Body of pancreas (tissue), 4 donors: ENCODE measurements around the gene FGF6. TPM values are rescaled to one million over a fixed set of nuclear protein-coding genes. Genes with fewer than 3 reads are reported as not detected.

Source experiments
- ATAC-seq: fragments of 150-250 bp; one replicate; pipeline ENCODE4 v1.9.1; 2016
- DNase-seq, 4 donors: peaks; one replicate each; pipeline ENCODE4 v3.0.0-alpha.2; 2019
- H3K27ac ChIP-seq, 4 donors: fragments of 200-600 bp; sonication (generic); 1 replicate in 3 of 4; 2 replicates in 1 of 4; pipeline versions ENCODE4 v1.5.1 to v1.6.1; 2016 to 2019; ENCODE audit warnings: mild to moderate bottlenecking in 1 of 4, mixed read lengths in 1 of 4, moderate library complexity in 1 of 4
- H3K27me3 ChIP-seq, 2 donors: fragments of 200-600 bp; sonication (generic); one replicate each; pipeline ENCODE4 v1.6.0; 2016; ENCODE audit warnings: mild to moderate bottlenecking in 1 of 2
- H3K36me3 ChIP-seq, 2 donors: fragments of 200-600 bp; sonication (generic); replicated peaks in 1 of 2; 2 replicates each; pipeline ENCODE4 v1.5.1; 2016; ENCODE audit warnings: low read depth in 2 of 2; ENCODE audit not compliant: insufficient read depth in 1 of 2
- H3K4me1 ChIP-seq: fragments of 200-600 bp; sonication (generic); one replicate; pipeline ENCODE4 v1.6.0; 2016
- H3K4me3 ChIP-seq, 2 donors: fragments of 200-600 bp; sonication (generic); 1 replicate in 1 of 2; 2 replicates in 1 of 2; pipeline ENCODE4 v1.5.1; 2016 to 2019
- H3K9me3 ChIP-seq, 3 donors: fragments of 200-600 bp; sonication (generic); 1 replicate in 2 of 3; 2 replicates in 1 of 3; pipeline ENCODE4 v1.5.1; 2016
- CTCF ChIP-seq, 7 experiments: fragments of 450-650 bp in 4 of 7; fragments of 200-600 bp in 3 of 7; sonication (generic) in 3 of 7; IDR thresholded peaks; one replicate each; pipeline ENCODE4 v1.5.1; 2016 to 2019; ENCODE audit warnings: antibody characterized with exemption in 7 of 7
- POLR2A ChIP-seq, 3 donors: fragments of 450-650 bp; IDR thresholded peaks; one replicate each; pipeline ENCODE4 v1.6.1; 2016; ENCODE audit warnings: antibody characterized with exemption in 3 of 3, mild to moderate bottlenecking in 2 of 3
- WGBS, 2 donors: methylation state at CpG; one replicate each; pipeline ENCODE4 v1.1.5; 2017; 5-methylcytosine and 5-hydroxymethylcytosine counted together
- intact Hi-C: fragments of 100-400 bp; cut with DNase I; formaldehyde crosslinking; loops from one replicate; pipeline ENCODE4 v1.15.1; 2023
- total RNA-seq, 2 donors: library from RNA; depleted of rRNA; stranded (reverse); fragments of >200 nt; gene quantifications; one replicate each; pipeline ENCODE4 v1.1.0, GENCODE V29; 2016

FGF6 gene
- total RNA-seq, 2 donors from 2014 or later, result not detected

GRCh38 chr12:4454315-4454860 lies 8.8 kb upstream of the FGF6 start:
- 57 to 86% methylated on average over 4 of the region's 4 CpGs for WGBS, 2 donors
- no peak for TF ChIP-seq CTCF (IDR thresholded peaks at IDR 0.05)
- no peak for TF ChIP-seq POLR2A (IDR thresholded peaks at IDR 0.05)

GRCh38 chr12:4451694-4452093 lies 6.1 kb upstream of the FGF6 start:
- ATAC-seq (no peak), DNase-seq (no peak)
- no peaks in the 10 kb centered on the region for H3K9me3 ChIP-seq
- intact Hi-C loops, result no loop called here
- no peaks in the 10 kb centered on the region for H3K4me1 ChIP-seq
- WGBS, 2 donors, result 55 to 60% methylated on average over 7 of the region's 7 CpGs
- no peak overlapping the region for H3K27ac ChIP-seq
- H3K27me3 ChIP-seq, result no peaks in the 10 kb centered on the region
- no peaks in the 10 kb centered on the region for H3K36me3 ChIP-seq
- TF ChIP-seq CTCF (IDR thresholded peaks at IDR 0.05), result no peak
- TF ChIP-seq POLR2A (IDR thresholded peaks at IDR 0.05), result no peak
- H3K4me3 ChIP-seq, result no peak overlapping the region

More at GRCh38 chr12:4454315-4454860, 8.8 kb upstream of the FGF6 start:
- no peaks in the 10 kb centered on the region for H3K4me1 ChIP-seq
- no peaks in the 10 kb centered on the region for H3K27me3 ChIP-seq
- H3K9me3 ChIP-seq, result no peaks in the 10 kb centered on the region
- intact Hi-C loops, result no loop called here
- DNase-seq (no peak), ATAC-seq (no peak)
- H3K4me3 ChIP-seq, result no peak overlapping the region
- H3K36me3 ChIP-seq, result no peaks in the 10 kb centered on the region
- H3K27ac ChIP-seq, result no peak overlapping the region

GRCh38 chr12:4450551-4451112 lies 5.0 kb upstream of the FGF6 start:
- intact Hi-C loops, result no loop called here
- TF ChIP-seq POLR2A (IDR thresholded peaks at IDR 0.05), result no peak
- TF ChIP-seq CTCF (IDR thresholded peaks at IDR 0.05), result no peak
- H3K4me3 ChIP-seq, result no peak overlapping the region
- ATAC-seq (no peak), DNase-seq (no peak)
- H3K27ac ChIP-seq, result no peak overlapping the region
- 63 to 68% methylated on average over 9 of the region's 9 CpGs for WGBS, 2 donors
- H3K9me3 ChIP-seq, result no peaks in the 10 kb centered on the region
- no peaks in the 10 kb centered on the region for H3K27me3 ChIP-seq
- no peaks in the 10 kb centered on the region for H3K36me3 ChIP-seq
- H3K4me1 ChIP-seq, result no peaks in the 10 kb centered on the region

- no peak overlapping the region for H3K4me3 ChIP-seq
- no peak for ATAC-seq
- TF ChIP-seq CTCF (IDR thresholded peaks at IDR 0.05), result no peak
- TF ChIP-seq POLR2A (IDR thresholded peaks at IDR 0.05), result no peak
- no peaks in the 10 kb centered on the region for H3K9me3 ChIP-seq
- H3K4me1 ChIP-seq, result no peaks in the 10 kb centered on the region
- no peaks in the 10 kb centered on the region for H3K27me3 ChIP-seq
- WGBS, 2 donors, result 21 to 34% methylated on average over 4 of the region's 4 CpGs
- H3K27ac ChIP-seq, result no peak overlapping the region
- intact Hi-C loops, result no loop called here
- DNase-seq, result peak; percentile 33 to 67 (median 46)
- no peaks in the 10 kb centered on the region for H3K36me3 ChIP-seq
Measured at GRCh38 chr12:4449851-4450221, 4.2 kb upstream of the FGF6 start.
